H1 (cell line): ENCODE results near the gene ZNF500. TPM values are rescaled to one million over a fixed set of nuclear protein-coding genes. Genes with fewer than 3 reads are reported as not detected.

ENCODE experiments used
- CTCF ChIA-PET: fragments of 300-600 bp; sonication (Branson Sonifier 250); formaldehyde crosslinking; loops from one replicate; lab custom pipeline; 2021; ENCODE audit not compliant: partially characterized antibody; lab: Charles Lee
- POLR2A ChIA-PET: fragments of 300-600 bp; sonication (Branson Sonifier 250); formaldehyde crosslinking; loops from one replicate; lab custom pipeline; 2021; ENCODE audit warnings: inconsistent platforms; ENCODE audit not compliant: partially characterized antibody; lab: Charles Lee
- DNase-seq, 2 experiments: peaks; one replicate each; pipeline versions ENCODE4 v3.0.0 to v3.0.0-alpha.2; 2010 to 2022; ENCODE audit warnings: low spot score in 2 of 2, low read depth in 1 of 2, mixed read lengths in 1 of 2
- FAIRE-seq: peaks from 2 replicates; lab custom pipeline; 2011; peaks lifted over from hg19 to GRCh38; lab: Jason Lieb, UNC
- H2AFZ ChIP-seq: 2 replicates; pipeline ENCODE4 v1.8.1; 2012; ENCODE audit warnings: low read length, inconsistent platforms
- H2AK5ac ChIP-seq: 2 replicates; pipeline ENCODE4 v1.6.1; 2013; ENCODE audit warnings: low read depth, low read length
- H2BK120ac ChIP-seq: replicated peaks from 2 replicates; pipeline ENCODE3; 2013; ENCODE audit warnings: low read depth, low read length, inconsistent platforms
- H2BK12ac ChIP-seq: 2 replicates; pipeline ENCODE4 v1.6.1; 2013; ENCODE audit warnings: low read depth, low read length
- H2BK15ac ChIP-seq: 2 replicates; pipeline ENCODE4 v1.6.1; 2013; ENCODE audit warnings: low read length
- H2BK20ac ChIP-seq: 2 replicates; pipeline ENCODE4 v1.6.1; 2013; ENCODE audit warnings: low read length
- H2BK5ac ChIP-seq: 2 replicates; pipeline ENCODE4 v1.6.1; 2013; ENCODE audit warnings: low read depth, low read length
- H3K14ac ChIP-seq: 2 replicates; pipeline ENCODE4 v1.6.1; 2013; ENCODE audit warnings: inconsistent platforms; ENCODE audit not compliant: insufficient read length
- H3K18ac ChIP-seq: 2 replicates; pipeline ENCODE4 v1.6.1; 2013; ENCODE audit warnings: low read length; ENCODE audit errors: extremely low read depth
- H3K23ac ChIP-seq: 2 replicates; pipeline ENCODE4 v1.6.1; 2013; ENCODE audit warnings: inconsistent platforms; ENCODE audit not compliant: insufficient read length
- H3K23me2 ChIP-seq: 2 replicates; pipeline ENCODE4 v1.6.1; 2013; ENCODE audit warnings: low read depth, low read length
- H3K27ac ChIP-seq: 2 replicates; pipeline ENCODE4 v1.6.1; 2011; ENCODE audit warnings: low read depth, low read length, inconsistent platforms
- H3K27me3 ChIP-seq, 4 experiments: replicated peaks in 1 of 4; 1 replicate in 1 of 4; 2 replicates in 3 of 4; pipeline versions ENCODE4 v1.6.1 to v1.8.1; 2011 to 2013; ENCODE audit warnings: low read length in 3 of 4, mild to moderate bottlenecking in 3 of 4, inconsistent platforms in 2 of 4, mixed read lengths in 2 of 4, moderate library complexity in 1 of 4; ENCODE audit not compliant: control insufficient read depth in 3 of 4, insufficient read depth in 3 of 4; ENCODE audit errors: extremely low read depth in 1 of 4
- H3K36me3 ChIP-seq, 4 experiments: 2 replicates each; pipeline versions ENCODE4 v1.6.1 to v1.8.1; 2011 to 2013; ENCODE audit warnings: mild to moderate bottlenecking in 4 of 4, low read length in 3 of 4, moderate library complexity in 2 of 4, control low read depth in 1 of 4, inconsistent platforms in 1 of 4; ENCODE audit not compliant: insufficient read depth in 4 of 4, control insufficient read depth in 2 of 4
- H3K4ac ChIP-seq: replicated peaks from 2 replicates; pipeline ENCODE3; 2013; ENCODE audit warnings: low read length, low read depth, mixed read lengths, inconsistent platforms; ENCODE audit not compliant: insufficient read length
- H3K4me1 ChIP-seq, 4 experiments: replicated peaks in 1 of 4; 1 replicate in 1 of 4; 2 replicates in 3 of 4; pipeline versions ENCODE4 v1.6.1 to v1.8.1; 2011 to 2013; ENCODE audit warnings: low read length in 3 of 4, inconsistent platforms in 2 of 4, mixed read lengths in 1 of 4; ENCODE audit not compliant: insufficient read depth in 4 of 4, control insufficient read depth in 3 of 4
- H3K4me2 ChIP-seq, 2 experiments: 2 replicates each; pipeline versions ENCODE4 v1.6.1 to v1.8.1; 2011 to 2013; ENCODE audit warnings: low read depth in 2 of 2, low read length in 2 of 2, control low read depth in 1 of 2, inconsistent platforms in 1 of 2, mild to moderate bottlenecking in 1 of 2; ENCODE audit not compliant: insufficient read depth in 1 of 2
- H3K4me3 ChIP-seq, 4 experiments: fragments of 200-600, 300-600 bp in 1 of 4; sonication (generic), shearing (Covaris generic), sonication (Bioruptor Twin) in 1 of 4; 2 replicates each; pipeline versions ENCODE4 v1.5.1 to v1.8.1; 2011 to 2016; ENCODE audit warnings: low read length in 4 of 4, low read depth in 3 of 4, control low read depth in 2 of 4, inconsistent platforms in 2 of 4, mild to moderate bottlenecking in 2 of 4, mixed read lengths in 1 of 4, moderate library complexity in 1 of 4; ENCODE audit not compliant: insufficient read depth in 2 of 4; ENCODE audit errors: extremely low read depth in 1 of 4
- H3K56ac ChIP-seq: replicated peaks from 2 replicates; pipeline ENCODE3; 2013; ENCODE audit warnings: low read depth, mild to moderate bottlenecking, mixed read lengths, low read length, inconsistent platforms; ENCODE audit not compliant: insufficient read length
- H3K79me1 ChIP-seq: 2 replicates; pipeline ENCODE4 v1.6.1; 2013; ENCODE audit warnings: low read depth, low read length, control low read depth
- H3K79me2 ChIP-seq, 2 experiments: 2 replicates each; pipeline versions ENCODE4 v1.6.1 to v1.8.1; 2012 to 2013; ENCODE audit warnings: low read length in 2 of 2, mild to moderate bottlenecking in 2 of 2, inconsistent platforms in 1 of 2; ENCODE audit not compliant: insufficient read depth in 2 of 2, control insufficient read depth in 1 of 2
- H3K9ac ChIP-seq, 4 experiments: replicated peaks in 1 of 4; 1 replicate in 1 of 4; 2 replicates in 3 of 4; pipeline versions ENCODE4 v1.6.1 to v1.8.1; 2011 to 2013; ENCODE audit warnings: low read depth in 3 of 4, low read length in 3 of 4, control low read depth in 2 of 4, mild to moderate bottlenecking in 2 of 4, moderate library complexity in 2 of 4, inconsistent platforms in 1 of 4; ENCODE audit errors: extremely low read depth in 1 of 4
- H3K9me3 ChIP-seq, 2 experiments: 2 replicates each; pipeline versions ENCODE4 v1.6.1 to v1.8.1; 2012 to 2013; ENCODE audit warnings: mild to moderate bottlenecking in 2 of 2, moderate library complexity in 2 of 2, control low read depth in 1 of 2, inconsistent platforms in 1 of 2, low read depth in 1 of 2, low read length in 1 of 2, mixed read lengths in 1 of 2; ENCODE audit not compliant: insufficient read depth in 2 of 2
- H4K20me1 ChIP-seq, 2 experiments: replicated peaks in 1 of 2; 2 replicates each; pipeline versions ENCODE3 to v1.8.1; 2011 to 2013; ENCODE audit warnings: inconsistent platforms in 2 of 2, low read length in 2 of 2, mild to moderate bottlenecking in 1 of 2; ENCODE audit not compliant: insufficient read depth in 2 of 2, control insufficient read depth in 1 of 2
- H4K5ac ChIP-seq: 2 replicates; pipeline ENCODE4 v1.6.1; 2013; ENCODE audit warnings: low read length, low read depth, mixed read lengths, inconsistent platforms; ENCODE audit not compliant: insufficient read length
- H4K8ac ChIP-seq: 2 replicates; pipeline ENCODE4 v1.8.0; 2013; ENCODE audit warnings: mild to moderate bottlenecking, moderate library complexity, low read length, inconsistent platforms; ENCODE audit not compliant: insufficient read depth; ENCODE audit errors: extremely low read depth
- H4K91ac ChIP-seq: replicated peaks from 2 replicates; pipeline ENCODE3; 2013; ENCODE audit warnings: low read length, mixed read lengths, inconsistent platforms; ENCODE audit not compliant: insufficient read length
- SP1 ChIP-seq: IDR thresholded peaks from 2 replicates; pipeline ENCODE4 v1.6.1; 2011; ENCODE audit warnings: low read depth, low read length
- SP2 ChIP-seq: IDR thresholded peaks from 2 replicates; pipeline ENCODE4 v1.6.1; 2012; ENCODE audit warnings: mild to moderate bottlenecking, low read length, inconsistent platforms
- SRF ChIP-seq: IDR thresholded peaks from 2 replicates; pipeline ENCODE4 v1.6.1; 2011; ENCODE audit warnings: mild to moderate bottlenecking, low read depth, low read length, moderate library complexity
- TCF12 ChIP-seq: IDR thresholded peaks from 2 replicates; pipeline ENCODE4 v1.6.1; 2011; ENCODE audit warnings: low read depth, mild to moderate bottlenecking, low read length
- WGBS, 2 experiments: shearing (Covaris generic) in 1 of 2; methylation state at CpG; one replicate each; pipeline versions ENCODE4 v1.1.6 to v1.1.7; 2013 to 2015; ENCODE audit warnings: low lambda C conversion rate in 2 of 2, mixed read lengths in 2 of 2, inconsistent platforms in 1 of 2, low coverage in 1 of 2, missing lambda C conversion rate in 1 of 2; ENCODE audit not compliant: insufficient replicate concordance in 2 of 2, insufficient coverage in 1 of 2, insufficient read length in 1 of 2; ENCODE audit errors: extremely low coverage in 1 of 2, missing lambda C conversion rate in 1 of 2; 5-methylcytosine and 5-hydroxymethylcytosine counted together
- polyA plus RNA-seq, 7 experiments: library from polyadenylated mRNA; depleted of rRNA in 3 of 7; stranded (reverse) in 5 of 7; unstranded in 2 of 7; fragments of >200 nt in 5 of 7; fragments of 200-250 nt in 2 of 7; gene quantifications; 1 replicate in 5 of 7; 2 replicates in 1 of 7; 4 replicates in 1 of 7; pipeline versions ENCODE4 v1.2.1 to v1.2.3, GENCODE V29; 2011 to 2013; ENCODE audit warnings: missing spikeins in 2 of 7, mixed read lengths in 2 of 7
- total RNA-seq: library from RNA; stranded (reverse); fragmentation: NEBNext Ultra II Directional; extraction: Animal tissue kit (Norgen Biotek cat#: 25700); gene quantifications from 2 replicates; pipeline ENCODE4 v1.2.1, GENCODE V29; 2021

ZNF500 gene
- total and polyA plus RNA-seq, 2 of the 8 experiments (the other 6 are each of a cell fraction or from before 2014, with no cell fraction given): 10.3 to 10.4 TPM

- no peak overlapping the region for H3K56ac ChIP-seq
- H4K20me1 ChIP-seq: peaks cover 0 to 20% of the 10 kb centered on the region in 2 experiments
- H2BK20ac ChIP-seq: no peak overlapping the region
- FAIRE-seq (no peak), DNase-seq (no peak)
- H3K27ac ChIP-seq: no peak overlapping the region
- CTCF ChIA-PET: no interaction called here
- no peaks in the 10 kb centered on the region; the same call in 1 of the 2 replicates for H3K79me1 ChIP-seq
- H3K4me2 ChIP-seq: no peak overlapping the region
- H3K18ac ChIP-seq: no peak overlapping the region
- H4K5ac ChIP-seq: no peak overlapping the region
- H2AFZ ChIP-seq: no peak overlapping the region
- H3K9ac ChIP-seq: no peak overlapping the region; a peak in 1 of 7 replicates
- no peak overlapping the region for H2BK12ac ChIP-seq
- no peak overlapping the region for H3K14ac ChIP-seq
- 90% methylated on average over 7 of the region's 7 CpGs; no CpG with 5 or more reads in 1 of the 2 experiments for WGBS, 2 experiments
- H3K79me2 ChIP-seq: no peaks in the 10 kb centered on the region
- no peak overlapping the region for H2BK5ac ChIP-seq
- no peak overlapping the region for H2BK120ac ChIP-seq
- H4K8ac ChIP-seq: no peak overlapping the region
- TF ChIP-seq SP2 (no peak), SRF (no peak), SP1 (no peak), TCF12 (no peak)
- TF ChIP-seq, all 59 proteins: peak for 0
- Histone ChIP-seq H3K9me3 (no peaks in the 10 kb centered on the region), H4K91ac (no peak overlapping the region), H3K4me3 (no peak overlapping the region), H3K23ac (no peak overlapping the region), H3K4ac (no peak overlapping the region), H3K23me2 (no peaks in the 10 kb centered on the region), H3K4me1 (no peaks in the 10 kb centered on the region), H2AK5ac (no peak overlapping the region), H3K27me3 (no peaks in the 10 kb centered on the region), H3K36me3 (peaks cover 12 to 39% (median 36%) of the 10 kb centered on the region in 4 experiments), H2BK15ac (no peak overlapping the region)
- POLR2A ChIA-PET: no interaction called here
Measured at GRCh38 chr16:4702466-4702808, 64.5 kb downstream of the ZNF500 start.
